Cortex of kidney (tissue), 1 donor: Measurements from ENCODE around the gene PAFAH1B1.

ENCODE experiments used
- DNase-seq: peaks from one replicate; lab custom pipeline; 2025; lab: John Stamatoyannopoulos, UW

Gene PAFAH1B1

GRCh38 chr17:2704031-2704889, 110.8 kb downstream of the PAFAH1B1 start:
- no peak for DNase-seq

GRCh38 chr17:2704890-2705248, 111.4 kb downstream of the PAFAH1B1 start:
- no peak for DNase-seq

- DNase-seq: no peak
Observed at GRCh38 chr17:2705263-2705662, 111.8 kb downstream of the PAFAH1B1 start.

- DNase-seq: no peak
Observed at GRCh38 chr17:2705888-2706795, 112.7 kb downstream of the PAFAH1B1 start.

DNA sequence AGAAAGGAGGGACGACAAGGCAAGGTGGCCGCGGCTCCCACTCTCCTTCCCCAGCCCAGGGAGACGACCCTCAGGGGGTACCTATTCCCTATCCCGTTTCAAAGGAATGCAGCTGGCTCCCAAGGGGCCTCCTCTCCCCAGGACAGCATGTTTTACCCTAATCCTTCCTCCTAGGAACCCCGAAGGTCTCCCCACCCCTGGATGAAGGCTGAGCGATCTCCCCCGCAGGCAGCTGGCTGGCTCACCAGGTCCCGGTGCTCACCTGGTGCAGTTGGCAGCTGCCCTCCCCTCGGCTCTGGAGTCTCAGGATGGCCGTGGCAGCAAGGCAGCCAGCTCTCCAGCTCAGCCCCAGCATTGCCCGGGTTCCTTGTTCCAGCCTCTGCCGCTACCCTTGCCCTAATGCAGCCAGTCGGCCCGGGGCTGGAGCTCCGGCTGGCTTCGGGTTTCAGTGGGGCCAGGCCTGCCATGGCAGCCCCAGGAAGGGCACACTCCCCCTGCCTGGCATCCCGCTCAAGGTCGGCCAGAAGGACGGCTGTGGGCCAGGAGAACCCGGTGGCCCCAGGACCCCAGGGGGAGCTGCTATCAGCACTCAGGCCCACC, 113.6 kb downstream of the PAFAH1B1 start:
- no peak for DNase-seq

DNA sequence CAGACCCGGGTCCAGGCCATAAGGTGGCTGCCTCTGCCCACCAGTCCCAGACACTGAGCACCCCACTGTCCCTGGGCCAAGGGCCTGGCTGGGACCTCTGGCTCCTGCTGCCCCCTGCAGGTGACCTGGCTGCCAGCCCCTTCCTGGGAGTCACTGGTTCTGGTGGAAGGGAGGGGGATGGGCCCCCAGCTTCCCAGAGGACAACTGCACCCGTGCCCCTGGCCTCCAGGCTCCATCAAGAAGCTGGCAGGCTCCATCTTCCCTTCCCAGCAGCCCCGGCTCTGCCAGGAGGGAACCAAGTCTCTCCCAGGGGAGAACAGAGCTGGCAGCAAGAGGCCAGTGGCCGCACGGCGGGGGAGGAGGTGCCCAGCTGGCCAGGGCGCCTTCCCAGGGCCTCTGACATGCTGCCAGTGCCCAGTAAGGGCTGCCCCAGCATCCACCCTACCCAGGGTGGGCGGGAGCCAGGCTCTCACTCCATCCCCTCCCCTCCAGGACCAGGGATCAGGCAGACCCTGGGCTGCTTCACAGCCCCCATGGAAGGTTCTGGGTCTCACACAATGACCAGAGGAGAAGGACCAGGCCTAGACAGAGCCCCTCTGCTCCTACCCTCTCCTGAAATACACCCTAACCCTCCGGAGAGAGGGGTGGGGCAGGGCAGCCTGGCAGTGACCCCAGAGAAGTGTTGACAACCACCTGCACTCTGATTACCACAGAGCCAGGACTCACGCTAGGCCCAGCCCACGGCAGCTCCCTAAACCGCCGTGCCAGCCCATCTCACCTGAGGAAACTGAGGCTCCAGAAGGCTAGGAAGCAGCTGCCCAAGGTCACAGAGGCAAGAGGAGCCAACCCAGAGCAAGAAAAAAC, 114.5 kb downstream of the PAFAH1B1 start:
- DNase-seq: no peak

DNA sequence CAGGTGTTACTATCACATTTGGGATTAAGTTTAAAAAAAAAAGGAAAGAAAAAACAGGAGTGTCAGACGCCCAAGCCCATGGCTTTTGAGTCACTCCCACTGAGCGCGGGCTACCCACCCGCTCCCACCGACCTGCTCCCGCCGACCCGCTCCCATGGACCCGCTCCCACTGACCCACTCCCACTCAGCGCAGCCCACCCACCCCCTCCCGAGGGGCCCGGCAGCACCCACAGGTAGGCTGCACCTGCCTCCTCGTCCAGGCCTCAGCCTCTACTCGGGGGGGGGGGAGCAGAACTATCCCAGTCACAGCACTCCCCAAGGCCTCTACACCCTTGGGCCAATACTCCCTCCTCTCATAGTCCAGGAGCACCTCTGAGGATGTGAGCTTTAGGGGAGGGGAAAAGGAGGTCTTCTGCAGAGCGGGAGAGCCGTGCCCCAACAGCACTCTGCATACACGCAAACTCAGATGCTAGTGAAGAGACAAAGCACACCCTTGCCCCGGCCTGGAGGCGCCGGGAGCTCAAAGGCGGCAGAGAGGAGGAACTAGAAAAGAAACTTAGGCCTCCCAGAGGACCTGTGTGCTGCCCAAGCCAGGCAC, 115.2 kb downstream of the PAFAH1B1 start:
- no peak for DNase-seq

GRCh38 chr17:2709183-2709661, 115.8 kb downstream of the PAFAH1B1 start:
- DNase-seq: no peak

DNA sequence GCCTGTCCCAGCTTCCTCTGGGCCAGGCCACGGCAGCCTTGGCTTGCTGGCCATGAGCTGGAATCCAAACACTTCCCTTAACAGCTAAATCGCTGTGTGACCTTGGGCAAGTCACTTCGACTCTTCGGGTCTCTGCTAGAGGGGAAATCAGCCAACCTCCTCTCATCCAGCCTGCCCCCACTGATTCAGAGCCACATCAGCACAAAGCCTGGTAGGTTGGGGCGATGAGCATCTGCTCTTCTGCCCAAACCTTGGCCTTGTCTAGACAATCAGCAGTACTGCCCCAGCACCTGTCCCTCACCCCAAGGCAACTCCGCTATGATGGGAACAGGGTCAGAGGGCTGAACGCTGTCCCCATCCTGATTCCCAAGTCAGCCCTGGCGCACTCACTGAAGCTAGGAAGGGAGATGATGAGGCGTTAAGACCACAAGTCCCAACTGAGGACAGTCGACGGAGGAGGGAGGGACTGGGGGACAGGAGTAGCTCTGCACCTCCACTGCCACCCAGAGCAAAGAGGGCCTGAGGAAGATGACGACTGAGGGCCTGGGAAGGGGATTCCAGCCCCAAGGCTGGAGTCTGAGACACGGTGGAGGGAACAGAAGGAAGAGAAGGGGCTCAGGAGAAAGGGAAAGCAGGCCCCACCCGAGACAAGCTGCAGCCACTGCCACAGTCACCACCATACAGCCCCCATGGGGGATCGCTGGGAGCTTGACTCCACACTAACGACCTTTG, 116.8 kb downstream of the PAFAH1B1 start:
- DNase-seq: no peak

GRCh38 chr17:2710803-2711607, 117.6 kb downstream of the PAFAH1B1 start:
- DNase-seq: no peak

DNA sequence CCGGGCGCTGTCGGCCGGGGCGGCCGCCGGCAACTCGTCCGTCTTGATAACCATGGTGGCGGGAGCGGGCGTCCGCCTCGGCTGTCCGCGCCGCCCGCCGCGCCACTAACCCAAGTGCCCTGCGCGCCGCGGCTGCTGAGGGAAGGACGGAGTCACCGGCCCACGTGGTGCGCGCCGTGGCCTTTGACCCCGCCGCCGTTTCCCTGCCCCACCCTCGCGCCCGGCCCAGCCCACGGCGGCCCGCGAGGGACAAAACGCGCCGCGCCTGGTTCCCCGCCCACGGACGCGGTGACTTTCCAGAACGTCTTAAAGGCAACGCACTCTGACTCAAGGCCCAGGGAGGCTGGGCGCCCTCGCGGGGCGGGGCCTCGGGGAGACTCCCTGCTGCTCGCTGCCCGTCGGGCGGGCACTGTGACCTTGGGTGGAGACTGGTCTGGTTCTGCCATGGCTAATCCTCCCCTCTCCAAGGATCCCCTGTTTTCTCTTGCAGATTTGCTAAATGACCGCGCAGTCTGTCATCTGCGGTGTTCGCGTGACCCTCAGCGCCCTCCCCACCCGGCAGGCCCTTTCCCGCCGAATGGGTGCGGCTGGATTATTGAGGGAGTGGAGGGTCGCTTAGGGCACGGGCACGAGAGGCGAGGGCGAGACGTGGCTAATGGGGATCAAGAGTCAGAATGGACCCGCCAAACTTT, 118.3 kb downstream of the PAFAH1B1 start, which contains the start of gene CLUH:
Gene CLUH (minus strand): TSS at position 157 of the 692 bp plus-strand sequence. CDS start 103 bp downstream, at position 54.
- peak; percentile 85 for DNase-seq

- no peak for DNase-seq
Observed at GRCh38 chr17:2712300-2713043, 119.0 kb downstream of the PAFAH1B1 start.

- no peak for DNase-seq
Observed at GRCh38 chr17:2713881-2714280, 120.4 kb downstream of the PAFAH1B1 start.

- no peak for DNase-seq
Observed at GRCh38 chr17:2716649-2717048, 123.2 kb downstream of the PAFAH1B1 start.

DNA sequence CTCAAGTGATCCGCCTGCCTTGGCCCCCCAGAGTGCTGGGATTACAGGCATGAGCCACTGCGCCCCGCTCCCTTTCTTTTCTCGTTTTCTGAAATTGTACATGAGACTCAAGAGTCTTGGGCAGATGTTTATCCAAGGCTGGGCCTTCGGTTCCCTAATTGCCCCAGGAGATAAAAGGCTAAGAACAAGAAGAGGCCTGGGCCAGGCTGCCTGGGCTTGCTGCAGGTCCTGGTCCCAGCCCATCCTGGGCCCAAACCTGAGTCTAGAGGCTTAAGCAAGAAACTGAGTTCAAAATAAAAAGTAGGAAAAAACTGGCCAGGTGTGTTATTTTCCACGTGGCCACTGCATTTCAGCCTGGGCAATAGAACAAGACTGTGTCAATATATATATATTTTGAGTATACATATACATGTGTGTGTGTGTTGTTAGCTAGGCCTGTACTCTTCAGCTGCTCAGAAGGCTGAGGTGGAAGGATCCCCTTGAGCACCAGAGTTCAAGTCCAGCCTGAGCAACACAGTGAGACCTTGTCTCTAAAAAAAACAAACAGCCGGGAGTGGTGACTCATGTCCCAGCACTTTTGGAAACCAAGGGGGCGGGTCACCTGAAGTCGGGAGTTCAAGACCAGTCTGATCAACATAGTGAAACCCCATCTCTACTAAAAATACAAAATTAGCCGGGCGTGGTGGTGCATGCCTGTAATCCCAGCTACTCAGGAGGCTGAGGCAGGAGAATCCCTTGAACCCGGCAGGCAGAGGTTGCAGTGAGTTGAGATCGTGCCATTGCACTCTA, 124.9 kb downstream of the PAFAH1B1 start:
- DNase-seq: no peak

DNA sequence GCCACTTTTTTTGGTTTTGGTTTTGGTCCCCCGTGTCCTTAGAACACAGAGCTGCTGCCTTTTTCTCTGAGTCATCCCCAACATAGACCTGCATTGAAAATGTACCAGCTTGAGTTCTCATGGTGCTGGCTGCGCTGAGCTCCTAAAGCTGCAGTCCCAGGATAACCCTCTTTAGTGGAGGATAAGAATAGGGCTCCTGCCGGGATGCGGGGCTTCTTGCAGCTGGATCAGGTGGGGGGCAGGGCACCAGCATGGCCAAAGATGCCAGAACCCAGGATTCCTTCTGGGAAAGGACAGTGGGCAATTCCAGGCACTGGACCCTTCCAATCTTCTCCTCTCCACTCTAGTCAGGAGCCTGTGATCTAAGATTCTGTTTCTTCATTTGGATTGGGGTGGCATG, 126.4 kb downstream of the PAFAH1B1 start:
- no peak for DNase-seq

- no peak for DNase-seq
Observed at GRCh38 chr17:2721603-2722002, 128.1 kb downstream of the PAFAH1B1 start.
